Superior temporal gyrus (tissue), 1 donor: ENCODE results near the gene DLX6.

ENCODE experiments used
- DNase-seq: peaks from one replicate; pipeline ENCODE4 v3.0.0-alpha.2; 2016; ENCODE audit errors: extremely low spot score

The DLX6 gene

DNA sequence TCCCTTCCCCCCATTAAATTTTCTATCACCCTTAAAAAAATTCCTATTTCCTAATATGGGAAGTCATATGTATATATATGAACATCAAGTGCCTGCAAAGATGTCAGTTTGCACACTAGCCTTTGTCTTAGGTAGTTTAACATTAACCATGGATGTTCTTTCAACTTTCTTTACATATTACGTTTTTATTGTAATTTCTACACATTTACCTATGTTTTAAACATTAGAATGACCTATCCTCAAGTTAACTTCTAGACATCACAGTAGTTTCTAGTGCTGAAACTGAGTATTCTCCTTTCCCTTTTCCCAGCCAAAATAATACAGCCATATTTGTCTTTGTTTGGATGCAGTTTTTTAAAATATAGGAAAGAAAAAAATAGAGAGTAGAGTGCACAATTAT lies 5.8 kb downstream of the DLX6 start:
- no peak for DNase-seq

DNA sequence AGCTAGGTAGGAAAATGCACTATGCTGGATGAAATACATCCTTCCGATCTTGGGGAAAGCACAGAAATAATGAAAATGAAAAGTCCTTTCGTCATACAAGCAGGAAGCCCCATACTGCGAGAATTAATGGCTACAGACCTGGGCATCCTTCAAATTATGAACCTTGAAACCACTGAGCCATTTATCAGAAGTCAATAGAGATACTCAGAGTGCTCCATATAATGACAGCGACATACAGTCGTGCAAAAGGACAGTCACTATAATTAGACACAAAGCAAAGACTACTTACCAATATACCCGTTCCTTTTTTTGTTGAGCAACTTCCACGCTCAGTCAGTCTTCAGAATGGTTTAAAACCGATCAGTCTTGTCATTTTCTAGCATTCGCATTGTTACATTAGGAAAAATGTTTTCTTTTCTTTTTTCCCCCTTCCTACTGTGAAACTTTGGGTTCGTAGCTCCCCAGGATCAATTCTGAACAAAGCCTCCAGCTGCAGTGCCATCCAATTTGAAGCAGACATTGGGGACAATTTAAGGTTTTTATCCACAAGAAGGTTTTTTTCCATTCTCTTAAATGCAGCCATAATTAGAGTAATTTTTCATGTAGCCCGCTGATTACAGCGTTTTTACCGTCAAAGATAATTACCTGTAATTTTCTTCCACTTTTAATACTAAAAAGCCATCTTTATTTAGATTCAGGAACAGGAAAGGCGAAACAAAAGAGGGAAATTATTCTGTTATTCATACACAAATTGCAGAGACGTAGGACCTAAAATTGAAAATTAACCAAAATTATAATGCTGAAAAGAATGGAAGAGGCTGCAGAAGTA lies 6.4 kb downstream of the DLX6 start:
- DNase-seq: no peak

DNA sequence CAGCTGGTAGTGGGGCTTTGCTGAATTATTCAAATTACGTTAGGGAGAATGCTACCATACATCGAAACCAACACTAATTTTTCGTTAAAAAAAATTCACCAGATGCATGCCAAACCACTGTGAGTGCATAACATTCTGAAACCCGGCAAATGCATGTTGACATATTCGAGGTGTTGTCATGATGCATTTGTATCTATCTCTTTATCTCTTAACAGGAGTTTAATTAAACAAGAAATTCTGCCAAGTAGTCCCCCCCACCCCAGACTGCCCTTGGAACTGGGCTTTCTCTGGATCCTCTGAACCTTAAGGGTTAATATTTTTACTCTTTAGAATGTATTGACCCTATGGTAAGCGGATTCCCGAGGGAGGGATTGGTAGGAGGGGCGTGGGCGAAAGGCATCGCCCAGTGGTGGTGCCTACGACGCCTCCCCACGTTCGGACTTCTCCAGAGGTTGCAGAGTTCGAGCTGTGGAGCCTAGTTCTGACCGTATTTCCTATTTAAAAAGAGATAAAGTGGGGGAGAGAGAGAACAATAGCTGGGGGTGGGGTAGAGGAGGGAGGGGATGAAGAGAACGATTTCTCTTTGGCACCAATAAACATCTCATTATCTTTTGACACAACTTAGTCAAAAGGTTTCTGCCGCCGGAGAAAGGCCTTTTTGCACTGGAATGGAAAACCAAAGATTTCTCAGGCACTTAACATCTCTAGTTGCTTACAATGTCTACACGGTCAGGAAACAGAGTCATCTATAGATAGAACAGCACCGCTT lies 7.2 kb downstream of the DLX6 start:
- no peak for DNase-seq

DNA sequence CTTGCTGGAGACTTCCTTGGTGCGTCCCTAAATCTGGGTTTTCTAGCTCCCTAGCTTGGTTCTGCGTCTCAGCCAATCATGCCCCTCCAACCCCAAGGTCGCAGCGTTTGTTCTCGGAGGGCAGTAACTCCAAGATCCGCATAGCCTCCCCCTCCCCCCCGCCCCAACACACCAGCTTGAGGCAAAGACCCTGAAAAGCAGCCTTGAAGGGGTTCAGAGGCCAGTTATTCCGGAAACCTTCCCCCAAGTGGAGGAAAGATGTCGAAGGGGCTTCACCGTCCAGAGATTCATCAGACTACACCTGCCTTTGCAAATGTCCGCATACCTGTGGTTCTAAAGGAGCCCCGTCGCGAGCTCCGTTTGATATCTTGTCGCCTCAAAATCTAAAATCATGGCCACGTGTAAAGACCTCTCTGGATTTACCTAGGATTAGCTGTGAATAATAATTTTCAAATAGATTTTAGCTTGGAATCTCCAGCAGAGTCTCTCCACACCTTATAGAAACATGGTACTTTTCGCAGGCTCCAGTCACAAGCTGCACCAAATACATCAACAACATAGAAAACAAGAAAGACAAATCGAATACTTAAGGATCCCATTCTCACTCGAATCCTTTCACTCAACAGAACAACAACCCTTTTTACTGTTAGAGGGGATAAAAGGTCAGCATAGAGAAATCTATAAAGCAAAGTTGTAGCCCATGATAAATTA lies 7.9 kb downstream of the DLX6 start:
- no peak for DNase-seq

DNA sequence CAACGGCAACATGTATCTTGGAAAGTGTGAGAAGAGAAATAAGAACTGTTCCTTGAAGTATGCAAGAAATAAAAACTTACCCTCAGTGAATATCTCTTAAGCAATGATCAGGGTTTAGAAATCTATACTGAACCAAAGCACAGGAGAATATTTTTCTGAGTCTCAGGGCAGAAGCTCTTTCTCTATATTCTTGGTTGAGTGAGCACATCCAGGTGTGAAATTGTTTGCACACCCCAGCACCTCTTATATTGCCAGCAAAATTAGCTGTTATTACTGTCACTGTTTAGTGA lies 8.4 kb downstream of the DLX6 start:
- no peak for DNase-seq

DNA sequence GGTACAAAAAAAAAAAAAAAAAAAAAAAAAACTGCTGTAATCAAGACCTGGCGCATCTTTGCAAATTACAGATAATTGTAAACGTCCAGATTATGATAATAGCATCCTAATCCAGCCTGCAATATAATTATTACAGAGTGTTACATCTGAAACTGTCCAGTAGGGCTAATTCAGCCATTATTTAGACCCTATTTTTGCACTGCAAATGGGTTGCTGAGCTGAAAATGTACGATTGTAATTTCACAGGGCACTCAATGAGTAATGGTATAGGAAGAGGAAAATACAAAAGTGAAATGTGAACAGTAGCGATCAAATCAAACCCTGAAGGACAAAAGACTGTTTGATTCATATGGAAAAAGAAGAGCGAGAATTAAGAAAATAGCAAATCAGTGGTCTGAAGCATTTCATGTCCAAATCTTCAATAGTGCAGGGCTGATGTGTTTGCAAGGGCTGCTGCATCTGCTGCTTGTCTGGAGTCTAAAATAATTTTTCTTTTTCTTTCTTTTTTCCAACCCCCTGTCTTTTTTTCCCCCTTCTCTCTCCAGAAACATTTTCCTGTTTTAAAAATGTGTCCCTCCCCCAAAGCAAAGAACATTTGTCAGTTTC lies 8.9 kb downstream of the DLX6 start:
- no peak for DNase-seq

DNA sequence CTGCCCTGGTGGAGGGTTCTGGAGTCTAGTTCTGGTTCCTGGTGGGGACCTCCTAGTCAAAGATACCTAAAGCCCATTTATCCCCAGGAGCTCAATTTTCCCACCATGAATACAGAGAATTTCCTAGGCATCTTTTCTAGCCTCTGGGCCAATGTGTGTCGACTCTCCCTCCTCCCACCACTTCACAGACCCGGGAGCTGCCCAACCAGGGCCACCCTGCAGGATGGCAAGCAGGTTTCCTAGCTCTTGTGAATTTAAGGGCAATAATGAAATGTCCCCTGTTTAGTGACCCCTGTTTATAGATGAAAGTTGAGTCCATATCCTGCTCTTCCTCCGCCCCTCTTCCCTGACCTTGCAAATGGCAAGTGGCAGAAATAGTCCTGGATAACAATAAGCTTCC lies 9.9 kb downstream of the DLX6 start:
- no peak for DNase-seq

DNA sequence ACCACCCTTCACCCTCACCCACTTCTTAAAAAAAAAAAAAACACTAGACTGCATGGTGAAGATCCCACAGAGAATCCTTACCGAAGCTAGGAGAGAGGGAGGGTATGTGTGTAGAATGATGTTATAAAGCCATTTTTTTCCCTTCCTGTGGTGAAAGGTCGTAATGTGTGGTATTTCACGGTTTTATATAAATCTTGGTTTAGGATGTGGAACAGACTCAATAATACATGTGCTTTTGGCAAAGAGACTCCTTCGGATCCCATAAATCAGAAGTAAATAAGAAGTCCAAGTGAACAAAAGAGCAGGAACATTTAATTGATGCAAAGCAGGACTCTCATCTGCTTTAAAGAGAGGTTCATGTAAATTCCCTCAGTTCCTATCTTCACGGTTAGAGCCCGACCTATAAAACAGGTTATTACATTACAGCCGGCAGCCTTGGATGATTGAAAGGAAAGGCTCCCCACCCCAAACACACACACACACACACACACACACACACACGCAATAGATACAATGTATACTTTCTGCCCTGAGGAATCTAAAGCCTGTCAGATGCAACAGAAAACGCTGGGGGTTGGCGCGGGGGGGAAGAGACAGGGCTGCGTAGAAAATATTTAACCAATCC lies 10.5 kb downstream of the DLX6 start:
- DNase-seq: no peak

DNA sequence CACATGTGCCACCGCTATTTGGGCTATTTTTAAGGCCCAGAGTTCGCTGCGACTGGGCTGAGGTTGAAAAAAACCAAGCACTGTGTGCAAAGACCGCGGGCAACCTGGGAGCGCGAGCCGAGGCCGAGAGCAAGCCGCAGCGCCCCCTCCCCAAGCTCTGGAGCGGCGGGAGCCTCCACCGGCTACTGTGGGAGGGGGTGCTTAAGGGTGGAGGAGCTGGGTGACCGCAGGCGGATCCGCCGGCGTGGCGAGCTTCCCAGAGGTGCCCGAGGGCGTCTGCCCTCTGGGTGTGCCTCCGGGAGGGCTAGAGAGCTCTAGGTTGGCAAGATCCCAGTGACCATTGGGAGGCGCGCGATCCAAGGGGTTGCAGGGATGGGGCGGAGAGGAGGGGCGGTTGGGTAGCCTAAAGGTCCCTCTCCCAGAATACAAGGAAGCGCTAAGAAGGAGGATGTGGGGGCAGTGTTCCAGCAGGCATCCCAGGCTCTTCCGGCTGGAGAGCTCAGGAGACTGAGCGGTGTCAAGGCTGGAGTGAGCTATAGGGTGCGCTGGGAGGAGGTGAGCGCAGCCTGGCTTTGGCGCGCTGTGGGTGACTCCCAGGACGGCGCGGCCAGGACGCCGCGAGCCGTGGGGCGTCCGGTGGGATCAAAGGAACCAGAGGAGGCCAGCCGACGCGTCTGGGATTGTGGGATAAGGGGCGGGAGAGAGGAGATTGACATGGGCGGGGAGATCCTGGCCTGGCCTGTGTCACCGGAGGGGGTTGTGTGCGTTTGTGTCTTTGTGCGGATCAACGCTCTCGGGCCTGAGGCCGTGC lies 11.2 kb downstream of the DLX6 start:
- no peak for DNase-seq

DNA sequence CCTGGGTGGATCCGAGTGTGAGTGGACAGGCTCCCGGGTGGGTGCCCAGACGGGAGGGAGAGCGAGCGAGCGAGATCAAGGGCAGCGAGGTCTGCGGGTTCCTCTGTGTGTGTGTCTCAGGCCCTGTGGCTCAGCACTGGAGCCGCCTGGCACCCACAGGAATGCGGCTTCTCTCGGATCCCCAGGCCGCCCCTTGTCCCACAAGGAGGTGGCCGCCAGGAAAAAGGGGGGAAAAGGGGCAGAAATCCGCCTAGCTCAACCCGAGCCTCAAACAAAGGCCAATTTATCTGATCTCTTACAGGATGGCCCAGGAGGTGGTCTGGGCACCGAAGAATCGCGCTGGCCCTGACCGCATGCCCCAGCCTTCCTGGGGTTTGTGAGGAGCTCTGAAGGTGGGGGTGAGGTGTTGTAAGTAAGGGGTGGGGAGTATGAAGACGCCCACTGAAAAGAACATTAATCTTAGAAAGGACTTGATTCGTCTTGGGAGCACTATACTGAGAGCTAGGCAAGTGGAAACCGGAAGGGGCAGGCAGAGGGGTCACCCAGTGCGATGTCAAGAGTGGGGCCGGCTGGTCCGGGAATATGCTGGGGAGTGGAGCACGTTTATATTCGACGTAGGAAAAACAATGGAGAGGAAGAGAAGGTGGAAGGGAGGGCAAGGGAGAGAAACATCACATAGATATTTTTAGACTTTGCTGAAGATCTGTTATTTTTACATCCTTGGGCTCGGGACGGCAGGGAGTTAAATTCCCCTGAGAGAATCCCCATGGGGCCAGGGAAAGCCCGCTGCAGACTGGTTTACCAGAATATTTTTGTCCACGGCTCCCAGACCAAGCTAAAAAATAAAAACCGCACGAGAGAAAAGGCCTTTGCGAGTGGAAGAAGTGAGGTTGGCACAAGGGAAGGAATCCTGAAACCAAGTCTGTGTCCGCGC lies 12.1 kb downstream of the DLX6 start:
- no peak for DNase-seq

DNA sequence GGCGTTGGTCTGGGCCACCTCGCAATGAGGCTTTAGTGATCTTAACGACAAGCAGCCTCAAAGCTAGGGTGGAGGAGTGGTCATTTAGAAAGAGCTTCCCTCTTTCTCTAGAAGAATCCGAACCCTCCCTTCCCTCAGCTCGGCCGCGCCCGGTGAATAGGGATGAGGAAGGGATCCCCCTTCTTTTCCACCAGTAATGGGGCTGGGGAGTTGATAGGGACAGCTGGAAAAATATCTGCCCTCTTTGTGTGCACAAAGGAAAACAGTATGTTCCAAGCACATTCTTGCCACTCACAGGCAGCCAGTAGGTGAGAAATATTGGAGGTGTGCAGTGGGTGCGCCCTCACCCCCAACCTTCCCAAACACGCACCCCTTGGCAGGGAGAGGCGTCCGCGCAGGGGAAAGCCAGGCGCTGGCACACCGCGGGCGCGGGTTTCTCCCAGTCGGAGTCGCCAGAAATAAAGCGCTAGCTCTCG lies 12.8 kb downstream of the DLX6 start:
- DNase-seq: no peak

DNA sequence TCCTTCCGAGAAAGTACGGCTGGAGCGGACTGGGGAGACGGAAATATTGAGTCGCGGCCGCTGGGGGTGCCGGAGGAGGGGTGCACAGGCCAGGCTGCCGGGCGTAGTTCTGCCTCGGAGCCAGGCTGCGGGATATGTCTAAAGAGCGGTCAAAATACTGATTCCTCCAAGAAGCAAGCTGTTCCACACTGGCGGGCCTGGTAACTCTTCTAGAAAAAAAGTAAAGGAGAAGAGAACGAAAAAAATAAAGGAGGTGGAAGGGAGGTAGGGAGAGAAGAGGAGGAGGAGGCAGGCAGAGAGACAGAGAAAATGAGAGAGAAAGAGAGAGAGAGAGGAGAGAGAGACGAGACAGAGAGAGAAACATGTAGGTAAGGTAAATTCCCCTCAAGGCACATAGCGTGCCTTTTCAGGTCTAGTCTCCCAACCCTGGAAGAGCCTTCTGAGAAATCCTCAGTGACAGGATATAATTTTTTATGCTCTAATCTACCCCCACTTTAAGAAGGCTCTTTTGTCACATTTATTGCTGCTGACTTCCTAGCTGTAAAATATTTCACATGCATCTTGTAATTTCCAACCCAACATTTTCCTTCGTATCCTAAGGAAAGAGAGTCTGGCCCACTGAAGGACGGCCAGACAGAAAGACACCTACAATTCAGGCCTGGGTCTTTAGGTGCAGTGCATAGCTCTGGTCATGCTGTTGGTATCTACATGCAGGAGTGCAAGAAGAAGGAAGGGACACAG lies 13.6 kb downstream of the DLX6 start:
- no peak for DNase-seq

DNA sequence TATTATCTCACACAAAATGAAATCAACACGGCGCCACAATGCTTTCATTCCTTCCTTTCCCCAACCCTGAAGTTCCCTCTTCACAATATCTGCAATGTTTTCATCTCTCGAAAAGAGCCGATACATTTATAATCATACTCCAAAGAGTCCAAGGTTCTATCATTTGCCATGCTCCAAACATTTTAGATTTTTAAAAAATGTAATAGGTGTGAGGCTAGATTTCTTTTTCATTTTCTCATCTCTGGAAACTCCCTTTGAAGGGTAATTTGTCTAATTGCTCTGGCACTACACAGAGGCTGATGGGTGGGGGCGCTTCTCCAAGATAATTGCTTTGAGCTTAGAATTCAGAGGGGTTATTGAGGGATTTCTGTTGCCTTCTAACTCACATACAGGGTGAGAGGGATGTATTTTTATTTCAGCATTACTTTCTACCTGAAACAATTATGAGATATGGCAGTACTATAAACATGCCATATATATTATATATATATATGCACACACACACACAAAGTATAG lies 14.4 kb downstream of the DLX6 start:
- no peak for DNase-seq

DNA sequence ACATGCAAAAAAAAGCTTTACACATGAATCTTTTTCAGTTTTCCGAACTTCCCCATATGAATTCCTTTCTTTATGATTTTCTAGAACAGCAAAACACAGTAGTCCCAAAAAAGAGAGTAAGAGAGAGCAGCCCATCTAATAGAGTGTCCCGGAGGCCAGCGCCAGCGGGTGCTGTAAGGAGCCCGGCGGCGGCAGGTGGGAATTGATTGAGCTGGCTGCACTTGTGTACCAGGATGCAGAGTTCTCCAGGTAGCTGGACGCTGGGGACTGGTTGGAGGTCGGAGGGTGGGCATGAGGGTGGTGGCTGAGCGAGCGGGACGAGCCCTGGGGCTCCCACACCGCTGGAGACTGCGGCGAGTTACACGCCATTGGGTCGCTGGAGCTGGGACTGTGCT lies 15.2 kb downstream of the DLX6 start:
- DNase-seq: no peak

DNA sequence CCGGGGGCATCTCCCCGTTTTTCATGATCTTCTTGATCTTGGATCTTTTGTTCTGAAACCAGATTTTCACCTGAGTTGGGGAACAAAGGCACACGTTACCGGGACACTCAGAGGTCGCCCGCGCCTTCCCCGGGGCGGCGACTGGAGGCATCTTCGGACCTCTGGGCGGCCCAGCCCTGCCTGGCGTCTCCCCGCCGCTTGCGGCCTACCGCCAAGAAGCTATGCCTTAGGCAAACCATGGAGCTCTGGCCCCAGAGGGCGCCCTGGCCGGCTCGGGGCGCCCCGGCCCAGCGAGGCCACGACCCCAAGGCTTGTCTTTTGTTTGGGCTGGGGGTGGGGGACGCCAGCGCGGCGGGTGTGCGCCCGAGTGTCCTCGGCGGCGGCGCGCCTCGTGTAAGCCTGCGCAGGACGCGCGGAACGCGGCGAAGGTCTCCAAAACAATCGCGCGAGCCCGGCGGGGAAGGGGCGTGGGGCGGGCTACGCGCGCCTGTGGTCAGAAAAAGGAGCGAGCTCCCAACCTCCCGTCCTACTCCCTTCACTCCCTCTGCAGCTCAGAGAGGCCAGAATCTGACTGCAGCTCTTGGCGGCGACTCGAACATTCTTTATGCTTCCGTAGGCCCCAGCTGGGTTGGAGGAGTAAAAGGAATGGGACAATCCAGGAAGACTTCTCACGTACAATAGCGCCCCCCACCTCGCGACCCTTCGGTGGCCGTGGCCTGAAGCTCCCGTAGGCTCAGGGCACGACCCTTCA lies 15.8 kb downstream of the DLX6 start:
- DNase-seq: peak; percentile 4

DNA sequence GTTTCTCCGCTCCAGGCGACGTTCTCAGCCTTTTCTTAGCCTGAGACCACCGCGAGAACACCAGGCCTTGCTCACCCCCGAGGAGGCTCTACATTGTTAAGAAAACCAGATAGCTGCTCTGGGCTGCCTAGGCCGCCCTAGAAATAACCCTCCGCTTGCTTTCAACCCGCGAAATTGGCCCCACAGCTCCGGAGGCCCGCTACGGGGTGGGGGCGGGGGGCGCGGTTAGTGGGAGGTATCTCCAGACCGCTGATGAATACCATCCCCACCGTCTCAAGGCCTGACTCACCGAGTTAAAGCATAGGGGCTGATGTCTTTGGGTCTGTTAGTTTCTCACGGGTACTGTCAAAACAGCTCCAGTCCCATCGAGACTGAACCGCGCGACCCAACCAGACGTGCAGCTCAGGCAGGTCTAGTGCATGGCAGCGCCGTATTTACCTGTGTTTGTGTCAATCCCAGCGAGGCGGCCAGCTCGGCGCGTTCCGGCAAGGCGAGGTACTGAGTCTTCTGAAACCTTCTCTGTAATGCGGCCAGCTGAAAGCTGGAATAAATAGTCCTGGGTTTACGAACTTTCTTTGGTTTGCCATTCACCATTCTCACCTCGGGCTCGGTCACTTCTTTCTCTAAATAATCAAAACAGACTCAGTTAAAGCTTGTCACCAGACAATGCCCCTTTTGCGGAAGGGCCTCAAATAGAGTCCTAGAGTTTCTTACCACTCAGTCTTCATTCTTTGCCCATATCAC lies 16.6 kb downstream of the DLX6 start:
- peak; percentile 4 for DNase-seq

DNA sequence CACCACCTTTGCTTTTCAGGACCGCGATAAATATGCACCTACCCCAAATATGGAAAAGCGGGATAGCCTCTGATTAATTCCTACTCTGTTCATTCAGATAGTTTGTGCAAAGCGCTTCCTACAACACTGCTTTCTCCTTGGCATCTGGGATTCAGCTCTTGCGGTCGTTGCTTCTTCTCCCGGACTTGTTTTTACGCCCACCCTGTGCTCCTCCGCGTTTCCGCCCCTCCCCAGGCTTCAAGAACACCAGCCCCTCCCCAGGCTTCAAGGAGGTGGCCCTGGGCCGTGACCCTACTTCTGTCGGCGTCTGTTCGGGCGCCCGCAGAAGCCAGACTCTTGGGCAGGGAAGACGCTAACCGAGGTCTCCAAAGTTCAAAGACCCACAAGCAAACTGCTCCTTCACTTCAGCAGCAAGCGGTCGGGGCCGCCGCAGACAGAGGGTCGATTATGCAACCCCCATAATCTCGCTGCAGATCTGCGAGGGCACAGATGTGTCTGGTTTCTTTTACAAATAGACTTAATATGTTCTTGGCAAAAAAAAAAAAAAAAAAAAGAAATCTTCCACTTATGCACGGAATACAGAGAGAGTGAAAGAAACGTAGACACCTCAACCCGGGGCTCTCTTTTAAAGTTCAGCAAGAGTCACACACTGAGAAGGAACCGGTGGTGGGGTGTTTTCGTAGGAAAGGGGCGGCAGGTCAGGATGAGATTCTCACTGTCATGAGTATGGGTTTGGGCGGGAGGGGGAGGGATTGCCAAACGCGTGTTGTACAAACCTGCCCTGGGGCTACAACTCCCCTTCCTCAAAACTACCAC lies 17.3 kb downstream of the DLX6 start:
- peak; percentile 14 for DNase-seq
